HG02588 (cell line): ENCODE results near the gene C8G.

Source experiments
- ATAC-seq: cut with Tn5 transposase; IDR thresholded peaks from one replicate; pipeline ENCODE4 v1.9.1; 2021; ENCODE audit warnings: mild to moderate bottlenecking, moderate library complexity; ENCODE audit not compliant: unreplicated experiment

The C8G gene

DNA sequence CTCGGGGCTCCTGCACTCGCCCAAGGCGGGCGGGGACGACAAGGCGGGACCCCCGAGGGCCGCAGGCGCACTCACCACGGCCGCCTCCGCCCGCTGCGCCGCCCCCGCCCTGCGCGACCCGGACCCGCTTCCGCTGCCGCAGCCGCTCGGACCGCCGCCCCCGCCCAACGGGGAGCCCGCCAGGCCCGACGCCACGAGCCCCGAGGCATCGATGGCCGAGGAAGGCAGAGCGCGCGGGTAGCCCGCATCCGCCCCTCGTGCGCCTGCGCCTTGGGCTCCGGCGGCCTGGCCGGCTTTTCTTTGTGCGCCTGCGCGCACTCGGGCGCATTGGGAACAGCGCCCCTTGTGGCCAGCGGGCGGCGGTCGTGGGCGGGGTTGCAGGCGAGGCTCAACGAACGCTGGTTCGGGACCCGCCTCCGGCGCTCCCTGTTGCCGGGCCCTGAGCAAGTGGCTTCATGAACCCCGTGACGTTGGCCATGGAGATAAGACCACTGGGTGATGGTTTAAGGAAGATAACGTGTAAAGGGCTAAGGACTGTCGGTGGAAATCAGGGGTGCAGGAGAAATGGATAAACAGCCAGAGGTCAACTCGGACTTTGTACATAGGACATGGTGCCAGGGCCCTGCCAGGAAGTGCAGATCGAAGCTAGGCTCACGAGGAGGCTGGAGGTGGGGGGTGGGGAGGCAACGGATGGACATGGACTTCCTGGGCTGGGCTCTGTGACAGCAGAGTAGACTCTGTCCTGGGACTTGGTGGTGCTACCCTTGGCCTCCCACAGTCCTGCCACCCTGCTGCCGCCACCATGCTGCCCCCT lies at the start of gene C8G, which contains the start of gene FBXW5:
Gene C8G, plus strand, starts transcription at position 725 of the 814 bp plus-strand sequence. Its CDS starts 78 bp downstream, at position 803.
Gene FBXW5, minus strand, starts transcription at position 220 of the 814 bp plus-strand sequence. CDS start 655 bp downstream, outside the sequence.
- peak; percentile 80 for ATAC-seq

DNA sequence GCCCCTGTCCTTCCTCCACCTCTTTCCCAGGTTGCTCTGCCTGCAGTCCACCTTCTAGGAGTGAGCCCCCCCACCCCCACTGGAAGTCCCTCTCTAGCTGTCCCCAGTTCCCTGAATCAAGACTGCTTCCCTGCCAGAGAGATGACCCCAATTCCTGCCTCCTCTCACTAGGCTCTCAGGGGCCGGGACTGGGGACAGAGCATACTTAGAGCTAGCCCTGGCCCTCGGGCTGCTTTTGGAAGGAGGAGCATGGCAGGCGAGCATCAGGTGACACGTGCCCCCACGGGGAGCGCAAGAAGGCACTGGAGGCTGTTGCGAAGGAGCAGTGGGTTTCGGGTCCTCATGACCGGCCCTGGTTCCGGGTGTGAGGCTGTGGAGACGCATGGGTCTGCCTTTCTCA lies 49.0 kb upstream of the C8G start:
- no peak for ATAC-seq

GRCh38 chr9:136898483-136899100 lies 46.5 kb upstream of the C8G start:
- no peak for ATAC-seq

DNA sequence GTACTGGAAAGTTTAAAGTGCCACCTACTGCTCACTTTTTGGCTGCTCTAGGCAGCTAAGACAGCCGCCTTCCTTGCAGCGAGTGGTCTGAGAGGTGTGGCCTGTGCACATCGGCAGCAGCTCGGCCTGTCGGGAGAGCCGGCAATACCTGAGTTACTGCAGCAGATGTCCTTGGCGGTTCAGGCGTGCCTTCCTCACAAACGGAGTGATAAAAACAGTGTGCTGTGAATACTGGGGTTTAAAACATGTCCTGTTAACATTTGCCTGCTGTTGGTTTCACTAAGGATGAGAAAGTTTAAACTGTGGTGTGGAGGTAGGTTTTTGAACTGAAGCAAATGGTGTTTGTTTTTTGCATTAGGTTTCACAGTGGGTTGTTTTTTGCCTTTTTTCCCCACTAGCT lies 45.8 kb upstream of the C8G start:
- peak; percentile 43 for ATAC-seq

- ATAC-seq: no peak
Measured at GRCh38 chr9:136900556-136900955, 44.5 kb upstream of the C8G start.

- no peak for ATAC-seq
Measured at GRCh38 chr9:136900988-136901515, 44.0 kb upstream of the C8G start.

GRCh38 chr9:136901516-136902258 lies 43.4 kb upstream of the C8G start:
- peak; percentile 44 for ATAC-seq

GRCh38 chr9:136902259-136902821 lies 42.7 kb upstream of the C8G start:
- ATAC-seq: peak; percentile 37

- no peak for ATAC-seq
Measured at GRCh38 chr9:136903041-136903554, 41.9 kb upstream of the C8G start.

- ATAC-seq: no peak
Measured at GRCh38 chr9:136906266-136906665, 38.8 kb upstream of the C8G start.

DNA sequence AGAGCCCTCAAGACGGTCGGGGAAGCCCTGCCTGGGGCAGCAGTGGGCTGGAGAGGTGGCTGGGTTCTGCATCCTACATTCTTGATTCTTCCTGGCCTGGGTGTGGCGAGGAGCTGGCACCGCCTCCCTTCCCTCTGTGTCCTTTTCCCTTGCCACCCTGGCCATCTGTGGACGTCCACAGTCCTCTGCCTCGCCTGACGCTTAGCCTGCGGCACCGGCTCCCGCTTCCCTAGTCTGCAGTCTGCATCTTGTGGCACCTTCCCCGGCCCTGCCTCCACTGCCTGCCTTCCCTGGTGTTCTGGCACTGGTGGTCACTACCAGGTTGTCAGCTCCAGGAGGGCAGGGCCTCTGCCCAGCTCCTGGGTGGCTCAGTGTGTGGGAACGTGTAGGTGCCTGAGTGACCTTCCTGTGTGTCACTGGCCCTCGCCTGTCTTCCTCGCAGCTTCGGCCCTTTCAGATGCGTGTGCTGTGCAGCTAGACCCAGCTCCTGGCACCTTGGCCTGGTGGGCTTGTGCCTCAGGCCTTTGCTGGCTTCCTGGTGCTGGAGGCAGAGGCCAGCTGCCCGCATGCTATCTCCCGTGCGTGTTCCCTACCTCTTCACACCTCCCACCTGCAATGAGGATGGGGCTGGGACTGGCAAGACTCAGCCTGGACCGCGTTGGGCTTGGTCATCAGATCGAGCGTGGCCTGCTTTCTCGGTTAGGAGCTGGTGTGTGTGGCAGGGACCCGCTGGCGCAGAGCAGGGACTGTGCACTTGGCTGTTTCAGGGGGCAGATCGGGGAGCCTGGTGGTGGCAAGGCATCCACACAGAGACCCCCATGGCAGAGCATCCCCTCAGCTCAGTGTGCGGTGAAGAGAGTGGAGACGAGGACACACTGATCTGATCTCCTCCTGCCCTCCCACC lies 37.8 kb upstream of the C8G start:
- no peak for ATAC-seq

DNA sequence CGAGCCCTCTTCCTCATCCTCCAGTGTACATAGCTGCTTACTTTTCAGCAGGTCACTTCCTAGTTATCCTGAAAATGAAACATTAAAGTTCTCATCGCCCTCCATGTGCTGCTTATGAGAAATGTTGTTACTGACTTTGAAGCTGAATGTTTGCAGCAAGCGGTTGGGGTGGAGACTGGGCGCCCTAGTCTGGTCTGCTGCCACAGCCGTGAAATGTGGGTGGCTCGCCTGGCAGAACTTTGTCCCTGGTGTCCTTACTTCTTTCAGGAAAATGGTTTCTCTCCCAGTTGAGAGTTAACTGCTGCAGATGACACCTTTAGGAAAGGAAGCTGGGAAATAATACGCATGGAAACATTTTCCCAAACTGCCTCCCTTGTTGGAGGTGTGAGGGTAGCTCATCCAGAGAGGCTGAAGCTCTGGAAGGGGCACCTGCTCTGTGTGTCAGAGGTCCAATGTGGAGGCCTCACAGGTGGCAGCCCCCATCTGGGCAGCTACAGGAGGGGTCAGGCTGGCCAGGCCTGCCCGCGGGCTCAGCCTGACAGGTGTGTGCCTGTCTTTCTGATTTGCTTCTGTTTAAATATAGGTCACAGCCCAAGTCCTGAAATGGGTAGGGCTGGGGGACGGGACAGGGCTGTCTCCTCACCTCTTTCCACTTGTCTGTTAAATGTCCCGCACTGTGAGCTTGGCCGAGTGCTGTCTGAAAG lies 34.7 kb upstream of the C8G start:
- no peak for ATAC-seq

GRCh38 chr9:136910901-136911245 lies 34.2 kb upstream of the C8G start:
- no peak for ATAC-seq

GRCh38 chr9:136913701-136914438 lies 31.2 kb upstream of the C8G start:
- ATAC-seq: no peak

GRCh38 chr9:136915632-136916329 lies 29.3 kb upstream of the C8G start:
- ATAC-seq: no peak

DNA sequence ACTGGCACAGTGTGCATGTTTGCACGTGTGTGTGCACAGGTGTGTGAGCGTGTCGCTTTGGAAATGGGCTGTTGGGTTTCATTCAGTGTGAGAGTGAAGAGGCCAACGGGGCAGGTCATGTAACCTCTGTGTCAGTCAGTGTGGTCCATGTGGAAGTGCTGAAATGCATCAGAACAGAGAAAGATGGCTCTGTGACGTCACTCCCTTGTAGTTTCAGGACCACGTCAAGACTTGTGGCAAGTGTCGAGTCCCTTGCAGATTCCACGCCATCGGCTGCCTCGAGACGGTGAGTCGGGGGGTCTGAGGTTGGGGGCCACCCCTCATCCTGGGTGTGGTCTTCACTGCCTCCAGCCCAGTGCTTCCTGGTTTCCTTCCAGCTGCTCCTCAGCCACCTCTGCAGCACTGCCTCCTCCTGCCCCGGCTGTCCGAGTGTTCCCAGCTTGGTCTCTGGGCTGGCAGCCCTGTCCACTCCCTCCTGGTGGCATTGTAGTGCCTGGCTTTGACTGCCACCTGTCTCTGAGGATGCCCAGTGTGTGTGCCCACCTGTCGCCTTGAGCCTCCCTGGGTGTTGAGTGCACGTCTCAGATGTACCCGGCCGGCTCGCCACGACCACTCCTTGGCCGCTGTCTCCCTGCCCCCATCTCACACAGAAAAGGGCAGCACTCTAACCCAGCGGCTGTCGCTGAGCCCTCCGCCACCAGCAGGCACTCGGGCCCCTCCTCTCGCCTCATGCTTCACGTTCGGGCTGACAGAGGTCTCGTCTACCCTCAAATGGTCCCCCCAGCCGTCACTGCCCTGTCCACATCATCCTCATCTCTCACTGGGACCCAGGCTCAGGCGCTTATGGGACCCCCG lies 28.5 kb upstream of the C8G start:
- no peak for ATAC-seq

DNA sequence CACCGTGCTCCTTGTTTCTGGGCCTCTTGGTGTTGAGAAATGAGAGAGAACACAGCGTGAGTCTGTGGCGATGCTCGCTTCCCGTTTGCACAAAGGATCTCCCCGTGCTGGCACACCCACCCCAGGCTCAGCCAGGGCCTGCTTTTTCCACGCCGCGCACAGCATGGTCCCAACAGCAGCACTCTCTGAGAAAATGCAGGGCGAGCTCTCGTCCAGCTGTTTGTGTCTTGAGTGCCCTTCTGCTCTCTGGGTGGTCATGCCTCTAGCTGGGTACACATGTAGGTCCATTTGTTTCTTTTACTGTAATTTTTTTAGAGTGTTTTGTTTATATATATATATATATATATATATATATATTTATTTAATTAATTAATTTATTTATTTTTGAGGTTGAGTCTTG lies 27.1 kb upstream of the C8G start:
- no peak for ATAC-seq
